Measurements from ENCODE around the gene PRKCE. TPM values are rescaled to one million over a fixed set of nuclear protein-coding genes. Genes with fewer than 3 reads are reported as not detected.
A peak's percentile ranks its signal among the peaks of the same experiment; 100 is the strongest.

The PRKCE gene
- 4.6 and 4.9 TPM in 2 replicates for total RNA-seq (2014; rRNA removed; shearing (Covaris generic))

DNA sequence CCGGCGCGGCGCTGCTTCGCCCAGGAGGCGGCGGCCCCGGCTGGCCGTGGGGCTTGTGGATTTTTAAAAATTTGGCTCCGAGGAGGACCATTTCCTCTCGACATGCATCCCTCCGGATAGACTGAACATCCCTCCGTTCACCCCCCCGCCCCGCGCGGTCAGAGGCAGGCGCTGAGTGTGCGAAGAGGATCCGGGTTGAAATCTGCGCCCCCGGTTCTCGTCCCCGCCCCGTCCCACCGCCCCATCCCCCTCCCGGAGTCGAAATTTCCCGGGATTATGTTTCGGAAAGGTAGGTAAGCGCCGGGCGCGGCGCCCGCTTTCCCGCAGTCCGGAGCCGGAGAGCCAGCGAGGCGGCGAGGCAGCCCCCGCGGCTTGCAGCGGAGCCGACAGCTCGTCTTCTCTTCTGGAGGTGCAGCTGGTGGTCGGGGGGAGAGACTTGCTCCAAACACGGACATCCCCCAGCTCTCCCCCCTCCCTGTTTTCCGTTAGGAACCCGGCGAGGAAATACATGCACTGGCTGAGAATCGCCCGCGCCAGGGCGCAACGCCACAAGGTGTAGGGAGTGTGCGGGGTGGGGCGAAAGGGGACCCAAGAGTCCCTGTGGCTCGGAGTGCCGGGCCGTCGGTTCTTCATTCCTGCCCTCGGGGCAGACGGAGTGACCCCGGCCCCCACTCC, at the start of gene PRKCE:
TSS of gene PRKCE (plus strand) at position 261 of the 675 bp plus-strand sequence.
- DNase-seq (ENCODE audit: low read depth): peak; percentile 69

DNA sequence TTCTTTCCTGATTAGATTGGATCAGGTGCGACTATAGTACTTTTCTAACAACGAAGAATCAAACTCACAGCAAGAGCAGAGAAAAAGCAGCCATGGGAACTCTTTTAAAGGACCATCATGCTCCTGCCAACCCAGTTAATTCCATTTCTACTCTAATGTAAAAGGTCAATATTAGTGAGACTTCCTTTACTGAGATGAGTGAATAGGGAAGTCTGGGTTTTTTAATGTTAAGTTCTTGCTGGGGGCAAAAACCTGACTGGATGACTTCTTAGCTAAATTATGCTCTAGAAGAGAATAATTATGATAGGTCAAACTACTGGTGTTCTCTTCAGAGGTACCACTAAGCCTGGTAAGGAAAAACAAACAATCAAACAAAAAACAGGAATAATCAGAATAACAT, 48.9 kb upstream of the PRKCE start:
- DNase-seq (ENCODE audit: low read depth): no peak

DNA sequence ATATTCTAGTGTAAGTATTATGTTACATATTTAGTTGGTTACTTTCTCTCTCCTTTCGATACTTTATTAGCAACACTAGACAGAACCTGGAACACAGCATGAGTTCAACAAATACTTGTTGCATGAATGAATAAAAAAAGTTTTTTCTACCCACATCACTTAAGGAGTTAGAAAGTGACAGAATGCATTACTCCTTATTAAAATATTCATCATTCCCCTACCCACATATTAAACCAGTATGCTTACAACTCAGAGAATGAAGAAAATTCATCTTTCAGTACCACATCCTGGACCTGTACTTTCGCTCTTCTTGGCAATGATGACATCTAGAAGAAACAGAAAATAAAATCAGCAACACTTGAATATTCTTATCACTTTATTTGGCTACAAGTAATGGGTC, 46.4 kb upstream of the PRKCE start:
- no peak for DNase-seq (ENCODE audit: low read depth)

DNA sequence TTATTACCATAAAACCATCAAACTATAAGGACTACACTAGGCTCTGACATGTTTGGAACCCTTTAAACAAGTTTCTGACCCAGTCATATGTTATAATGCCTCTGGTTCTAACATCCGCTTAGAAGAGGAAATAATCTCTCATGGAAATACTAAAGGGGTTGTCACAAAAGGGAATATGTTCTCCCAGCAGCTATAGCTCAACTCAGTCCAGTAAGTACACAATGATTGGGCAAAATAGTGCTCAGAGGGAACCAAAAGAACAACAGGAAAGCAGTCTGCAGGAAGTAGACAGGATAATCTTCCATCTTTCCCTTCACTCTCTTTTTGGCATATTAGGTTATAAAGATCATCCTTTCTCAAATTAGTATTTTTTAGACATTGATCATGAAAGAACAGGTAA, 44.7 kb upstream of the PRKCE start:
- DNase-seq (ENCODE audit: low read depth): no peak

DNA sequence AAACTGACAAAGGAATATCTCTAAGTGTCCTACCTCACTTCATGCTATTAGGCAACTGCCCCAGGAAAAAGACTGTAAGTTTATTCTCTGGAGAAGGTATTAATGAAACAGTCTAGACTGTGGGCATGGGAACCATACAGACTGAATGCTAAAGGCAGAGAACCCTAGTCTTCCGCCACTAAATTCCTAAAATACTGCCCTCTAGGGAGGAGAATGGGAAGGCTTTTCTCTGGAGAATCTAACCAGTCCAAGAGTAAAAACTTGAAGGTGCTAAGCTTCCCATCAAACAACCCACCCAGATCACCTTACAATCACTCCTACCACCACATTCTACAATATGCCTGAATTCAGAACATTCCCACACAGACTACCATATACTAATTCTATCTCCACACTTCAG, 43.8 kb upstream of the PRKCE start:
- DNase-seq (ENCODE audit: low read depth): peak; percentile 25

GRCh38 chr2:45610281-45611019, 41.0 kb upstream of the PRKCE start:
- DNase-seq (ENCODE audit: low read depth): peak; percentile 79

DNA sequence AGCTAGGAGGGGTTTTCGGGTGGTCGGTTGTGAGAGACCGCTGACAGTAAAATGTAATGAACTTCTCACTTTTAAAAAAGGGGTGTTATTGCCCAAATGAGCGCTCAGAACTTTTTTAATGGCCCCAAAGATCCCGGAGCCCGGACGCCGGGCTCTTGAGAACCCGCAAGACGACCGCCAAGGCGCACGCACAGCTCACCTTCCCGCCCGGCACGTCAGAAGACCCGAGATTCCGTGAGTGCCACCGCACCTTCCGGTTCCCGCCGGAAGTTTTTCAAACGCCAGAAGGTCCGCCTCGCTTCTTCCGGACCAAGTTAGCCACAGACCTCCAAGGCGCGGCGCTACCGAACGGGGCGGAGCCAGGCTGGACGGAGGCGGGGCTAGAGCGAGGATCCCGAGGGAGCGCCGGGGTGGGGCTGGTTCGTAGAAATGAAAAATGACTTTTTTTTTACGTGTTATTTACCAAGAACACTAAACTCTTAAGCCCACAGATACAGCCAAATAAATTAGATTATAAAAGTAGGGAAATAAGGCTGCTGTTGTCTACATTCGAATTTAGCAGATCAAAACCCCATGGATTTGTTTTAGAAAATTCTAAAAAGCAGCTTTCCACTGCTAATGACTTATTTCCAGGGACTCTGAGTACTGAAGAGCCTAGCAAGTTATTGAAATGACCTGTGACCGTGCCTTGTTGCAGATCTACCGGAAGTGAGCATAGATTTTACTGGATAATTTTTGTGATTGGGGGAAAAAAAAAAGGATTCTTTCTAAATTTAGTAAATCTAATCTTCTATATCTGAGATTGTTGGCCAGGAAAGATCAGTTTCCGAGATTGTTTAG, 40.2 kb upstream of the PRKCE start, which contains the start of gene SRBD1:
TSS of gene SRBD1 (minus strand) at position 248 of the 840 bp plus-strand sequence. CDS start 5,826 bp downstream, outside the sequence.
- DNase-seq (ENCODE audit: low read depth): peak; percentile 98

- DNase-seq (ENCODE audit: low read depth): no peak
These were observed 39.2 kb upstream of the PRKCE start for GRCh38 chr2:45612285-45612684.

DNA sequence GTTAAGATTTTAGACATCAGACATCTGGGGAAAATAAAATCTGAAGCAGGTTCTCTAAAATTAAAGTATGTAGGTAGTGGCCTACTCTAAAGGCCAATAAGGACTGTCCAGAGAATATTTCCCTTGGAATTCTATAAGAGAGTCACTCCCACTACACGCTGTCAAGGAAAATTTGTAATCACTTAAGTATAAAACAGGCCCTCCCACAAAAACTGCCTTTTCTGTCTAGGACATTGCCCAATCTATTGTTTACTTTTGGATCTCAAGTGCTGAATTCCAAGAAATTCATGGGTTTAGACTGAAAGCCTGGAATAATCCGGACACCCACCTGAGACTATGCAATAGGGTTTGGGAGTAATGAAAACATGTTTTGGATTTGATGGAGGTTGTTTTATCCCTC, 38.7 kb upstream of the PRKCE start:
- no peak for DNase-seq (ENCODE audit: low read depth)

GRCh38 chr2:45614330-45614729, 37.1 kb upstream of the PRKCE start:
- no peak for DNase-seq (ENCODE audit: low read depth)

GRCh38 chr2:45614871-45615415, 36.5 kb upstream of the PRKCE start:
- no peak for DNase-seq (ENCODE audit: low read depth)

- DNase-seq (ENCODE audit: low read depth): peak; percentile 13
These were observed 34.6 kb upstream of the PRKCE start for GRCh38 chr2:45616658-45617411.

DNA sequence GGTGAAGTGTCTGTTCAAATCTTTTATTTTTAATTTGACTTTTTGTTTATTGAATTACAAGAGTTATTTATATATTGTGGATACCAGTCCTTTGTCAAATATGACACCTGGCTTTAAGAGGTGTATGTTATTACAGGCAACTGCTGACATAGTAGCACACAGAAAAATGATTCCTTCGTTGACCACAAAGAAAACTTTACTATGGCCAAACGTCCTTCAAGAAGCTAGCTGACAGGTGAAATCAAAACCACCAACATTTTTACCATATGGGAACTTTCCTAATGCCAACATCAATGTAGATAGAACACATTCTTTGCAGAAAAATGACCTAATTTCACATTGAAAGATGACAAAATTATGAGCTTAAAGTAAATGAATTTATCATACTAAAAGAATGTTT, 34.0 kb upstream of the PRKCE start:
- no peak for DNase-seq (ENCODE audit: low read depth)

DNA sequence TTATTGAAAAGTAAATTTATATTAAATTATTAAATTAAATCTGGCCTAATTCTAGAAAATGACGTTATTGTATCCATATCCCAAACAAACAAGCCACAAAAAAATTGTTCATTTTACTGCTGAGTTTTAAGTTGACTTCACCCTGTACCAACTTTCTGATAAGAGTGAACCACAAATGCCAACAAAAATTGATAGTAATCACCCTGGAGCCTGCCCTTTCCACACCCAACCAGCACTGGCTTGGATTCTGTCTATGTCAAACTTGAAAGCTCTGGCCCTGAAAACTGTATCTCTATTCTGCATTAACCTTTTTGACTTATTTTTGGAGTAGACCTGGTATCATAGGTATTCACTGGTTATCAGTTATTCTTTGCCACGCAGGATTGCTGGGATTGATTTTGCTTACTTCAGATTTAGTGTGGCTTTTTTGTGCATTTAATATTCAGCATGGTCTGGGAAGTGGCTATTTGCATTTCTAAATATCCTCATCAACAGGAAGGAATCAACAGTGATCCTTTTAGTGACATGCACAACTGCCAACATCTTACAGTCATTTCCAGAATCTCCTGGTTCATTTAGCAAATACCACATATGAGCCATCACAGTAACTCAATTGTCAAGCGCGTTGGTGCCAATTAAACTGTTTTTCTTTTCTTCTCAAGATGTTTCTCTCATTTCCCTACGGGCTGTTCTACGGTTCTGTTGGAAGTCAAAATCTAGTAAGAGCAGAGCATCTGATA, 29.0 kb upstream of the PRKCE start:
- no peak for DNase-seq (ENCODE audit: low read depth)

GRCh38 chr2:45623098-45623497, 28.4 kb upstream of the PRKCE start:
- no peak for DNase-seq (ENCODE audit: low read depth)

DNA sequence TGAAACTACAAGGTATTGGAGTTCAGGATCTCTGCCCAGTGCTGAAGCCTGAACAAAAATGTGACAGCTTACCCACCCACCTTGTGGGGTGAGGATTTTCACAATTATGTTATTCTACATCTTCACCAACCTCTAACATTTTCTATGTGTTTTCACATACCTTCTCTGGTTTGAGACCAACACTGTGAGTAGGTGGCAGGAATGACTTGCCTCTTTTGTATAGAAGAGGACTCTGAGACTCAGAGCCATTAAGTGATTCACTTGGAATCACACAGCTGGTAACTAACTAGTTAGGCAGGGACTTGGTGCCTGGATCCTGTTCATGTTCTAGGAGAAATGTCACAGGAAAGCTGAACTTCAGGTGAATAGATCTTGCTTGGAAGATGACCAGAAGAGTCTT, 25.7 kb upstream of the PRKCE start:
- no peak for DNase-seq (ENCODE audit: low read depth)

GRCh38 chr2:45626387-45627221, 24.9 kb upstream of the PRKCE start:
- no peak for DNase-seq (ENCODE audit: low read depth)

- peak; percentile 36 for DNase-seq (ENCODE audit: low read depth)
These were observed 23.6 kb upstream of the PRKCE start for GRCh38 chr2:45627911-45628310.

- DNase-seq (ENCODE audit: low read depth): no peak
These were observed 21.5 kb upstream of the PRKCE start for GRCh38 chr2:45629971-45630370.

GRCh38 chr2:45631319-45631718, 20.2 kb upstream of the PRKCE start:
- DNase-seq (ENCODE audit: low read depth): no peak

Data from Daoy (cell line).